Peyer's patch (tissue), 4 donors: ENCODE measurements around the gene OMP. TPM values are rescaled to one million over a fixed set of nuclear protein-coding genes. Genes with fewer than 3 reads are reported as not detected.

ENCODE experiments used
- DNase-seq, 3 donors: peaks; one replicate each; pipeline ENCODE4 v3.0.0-alpha.2; 2017 to 2019
- H3K27ac ChIP-seq, 4 donors: fragments of 200-600 bp; sonication (generic); one replicate each; pipeline ENCODE4 v1.5.1; 2016 to 2019
- H3K27me3 ChIP-seq, 2 donors: fragments of 200-600 bp; sonication (generic); one replicate each; pipeline ENCODE4 v1.5.1; 2019
- H3K36me3 ChIP-seq, 3 donors: fragments of 200-600 bp; sonication (generic); one replicate each; pipeline ENCODE4 v1.5.1; 2016 to 2019
- H3K4me1 ChIP-seq, 4 donors: fragments of 200-600 bp; sonication (generic); one replicate each; pipeline ENCODE4 v1.5.1; 2016 to 2019
- H3K4me3 ChIP-seq, 4 donors: fragments of 200-600 bp; sonication (generic); 1 replicate in 3 of 4; 2 replicates in 1 of 4; pipeline ENCODE4 v1.5.1; 2016 to 2019; ENCODE audit warnings: mild to moderate bottlenecking in 1 of 4
- H3K9me3 ChIP-seq, 4 donors: fragments of 200-600 bp; sonication (generic); one replicate each; pipeline ENCODE4 v1.5.1; 2016 to 2019; ENCODE audit warnings: mild to moderate bottlenecking in 1 of 4
- POLR2A ChIP-seq, 2 donors: fragments of 450-650 bp; IDR thresholded peaks; one replicate each; pipeline ENCODE4 v1.5.1; 2017; ENCODE audit warnings: antibody characterized with exemption in 2 of 2, mild to moderate bottlenecking in 2 of 2, moderate library complexity in 2 of 2
- total RNA-seq, 4 donors: library from RNA; depleted of rRNA; stranded (reverse); fragments of >200 nt; gene quantifications; one replicate each; pipeline ENCODE4 v1.1.0, GENCODE V29; 2016
- TF ChIP-seq, protein P1 (sequence below), 6 experiments: fragments of 450-650 bp in 4 of 6; fragments of 200-600 bp in 2 of 6; sonication (generic) in 1 of 6; IDR thresholded peaks; one replicate each; pipeline ENCODE4 v1.5.1; 2017 to 2019; ENCODE audit warnings: antibody characterized with exemption in 6 of 6, mild to moderate bottlenecking in 3 of 6, moderate library complexity in 1 of 6

The OMP gene
- total RNA-seq, 4 donors from 2014 or later = 11.2 to 44.3 (median 21.3) TPM

DNA sequence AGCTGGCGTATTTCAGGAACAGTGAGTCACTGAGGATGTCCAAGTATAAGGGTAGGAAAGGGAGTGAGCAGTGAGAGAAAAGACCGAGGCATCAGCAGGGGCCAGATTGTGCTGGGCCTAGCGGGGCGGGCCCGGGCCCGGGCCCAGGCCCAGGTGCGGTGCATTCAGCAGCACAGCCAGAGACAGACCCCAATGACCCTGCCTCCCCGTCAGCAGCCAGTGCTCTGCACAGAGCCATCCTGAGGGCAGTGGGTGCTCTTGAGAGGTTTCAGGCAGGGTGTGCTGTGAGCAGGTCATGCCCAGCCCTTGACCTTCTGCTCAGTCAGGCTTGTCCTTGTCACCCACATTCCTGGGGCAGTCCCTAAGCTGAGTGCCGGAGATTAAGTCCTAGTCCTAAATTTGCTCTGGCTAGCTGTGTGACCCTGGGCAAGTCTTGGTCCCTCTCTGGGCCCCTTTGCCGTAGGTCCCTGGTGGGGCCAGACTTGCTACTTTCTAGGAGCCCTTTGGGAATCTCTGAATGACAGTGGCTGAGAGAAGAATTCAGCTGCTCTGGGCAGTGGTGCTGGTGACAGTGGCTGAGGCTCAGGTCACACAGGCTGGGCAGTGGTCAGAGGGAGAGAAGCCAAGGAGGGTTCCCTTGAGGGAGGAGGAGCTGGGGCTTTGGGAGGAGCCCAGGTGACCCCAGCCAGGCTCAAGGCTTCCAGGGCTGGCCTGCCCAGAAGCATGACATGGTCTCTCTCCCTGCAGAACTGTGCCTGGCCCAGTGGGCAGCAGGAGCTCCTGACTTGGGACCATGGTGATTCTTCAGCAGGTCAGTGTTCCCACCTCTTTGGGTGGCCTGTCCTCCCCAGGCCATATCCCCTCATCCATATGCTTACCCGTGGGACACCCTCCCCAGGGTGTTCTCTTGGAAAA lies 27.5 kb downstream of the OMP start:
- no peak overlapping the region for H3K27ac ChIP-seq
- no peaks in the 10 kb centered on the region for H3K9me3 ChIP-seq
- no peak for DNase-seq
- peaks cover 0 to 1% (median 0%) of the 10 kb centered on the region in 3 donors for H3K36me3 ChIP-seq
- no peaks in the 10 kb centered on the region for H3K27me3 ChIP-seq
- peaks cover 0 to 25% (median 7%) of the 10 kb centered on the region in 4 donors for H3K4me1 ChIP-seq
- TF ChIP-seq POLR2A (IDR thresholded peaks at IDR 0.05) = no peak
- TF ChIP-seq, protein P1, sequence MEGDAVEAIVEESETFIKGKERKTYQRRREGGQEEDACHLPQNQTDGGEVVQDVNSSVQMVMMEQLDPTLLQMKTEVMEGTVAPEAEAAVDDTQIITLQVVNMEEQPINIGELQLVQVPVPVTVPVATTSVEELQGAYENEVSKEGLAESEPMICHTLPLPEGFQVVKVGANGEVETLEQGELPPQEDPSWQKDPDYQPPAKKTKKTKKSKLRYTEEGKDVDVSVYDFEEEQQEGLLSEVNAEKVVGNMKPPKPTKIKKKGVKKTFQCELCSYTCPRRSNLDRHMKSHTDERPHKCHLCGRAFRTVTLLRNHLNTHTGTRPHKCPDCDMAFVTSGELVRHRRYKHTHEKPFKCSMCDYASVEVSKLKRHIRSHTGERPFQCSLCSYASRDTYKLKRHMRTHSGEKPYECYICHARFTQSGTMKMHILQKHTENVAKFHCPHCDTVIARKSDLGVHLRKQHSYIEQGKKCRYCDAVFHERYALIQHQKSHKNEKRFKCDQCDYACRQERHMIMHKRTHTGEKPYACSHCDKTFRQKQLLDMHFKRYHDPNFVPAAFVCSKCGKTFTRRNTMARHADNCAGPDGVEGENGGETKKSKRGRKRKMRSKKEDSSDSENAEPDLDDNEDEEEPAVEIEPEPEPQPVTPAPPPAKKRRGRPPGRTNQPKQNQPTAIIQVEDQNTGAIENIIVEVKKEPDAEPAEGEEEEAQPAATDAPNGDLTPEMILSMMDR (IDR thresholded peaks at IDR 0.05) = no peak
- no peak overlapping the region for H3K4me3 ChIP-seq

DNA sequence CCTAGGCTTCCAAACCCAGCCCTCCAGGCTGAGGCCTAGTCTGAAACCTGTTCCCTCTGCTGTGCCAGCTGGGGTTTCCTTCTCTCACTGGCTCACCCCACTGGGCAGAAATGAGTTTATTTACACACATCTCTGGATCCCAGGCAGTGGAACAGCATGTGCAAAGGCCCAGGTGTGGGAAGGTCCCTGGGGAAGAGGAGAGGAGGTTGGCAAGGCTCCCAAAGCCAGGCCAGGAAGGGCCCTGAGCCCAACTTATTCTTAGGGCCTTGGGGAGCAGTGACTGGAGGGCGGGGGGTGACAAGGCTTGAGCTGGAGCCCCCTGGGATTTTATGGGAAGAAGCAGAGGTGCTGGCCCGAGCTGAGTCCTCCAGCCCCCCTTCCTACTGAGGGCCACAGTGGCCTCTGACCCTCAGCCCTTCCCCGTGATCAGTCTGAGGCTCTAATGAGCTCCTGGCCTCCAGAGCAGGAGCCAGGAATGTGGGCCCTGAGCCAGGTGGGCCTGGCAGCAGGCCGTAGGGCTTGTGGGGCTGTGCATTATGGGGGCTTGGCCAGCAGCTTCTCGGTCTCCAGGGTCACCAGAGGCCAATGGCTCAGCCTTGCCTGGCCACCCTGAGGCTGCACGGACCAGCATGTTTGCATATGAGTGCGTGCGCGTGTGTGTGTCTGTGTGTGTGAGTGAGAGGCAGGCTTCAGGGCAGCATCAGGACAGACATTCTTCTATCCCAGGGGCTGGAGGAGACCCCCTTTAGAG lies 28.3 kb downstream of the OMP start:
- Histone ChIP-seq H3K27ac (no peak overlapping the region), H3K4me1 (peaks cover 0 to 25% (median 7%) of the 10 kb centered on the region in 4 donors), H3K27me3 (no peaks in the 10 kb centered on the region), H3K36me3 (no peaks in the 10 kb centered on the region), H3K4me3 (no peak overlapping the region), H3K9me3 (no peaks in the 10 kb centered on the region)
- TF ChIP-seq POLR2A (IDR thresholded peaks at IDR 0.05) = no peak
- TF ChIP-seq, protein P1 (IDR thresholded peaks at IDR 0.05) = no peak
- no peak for DNase-seq

DNA sequence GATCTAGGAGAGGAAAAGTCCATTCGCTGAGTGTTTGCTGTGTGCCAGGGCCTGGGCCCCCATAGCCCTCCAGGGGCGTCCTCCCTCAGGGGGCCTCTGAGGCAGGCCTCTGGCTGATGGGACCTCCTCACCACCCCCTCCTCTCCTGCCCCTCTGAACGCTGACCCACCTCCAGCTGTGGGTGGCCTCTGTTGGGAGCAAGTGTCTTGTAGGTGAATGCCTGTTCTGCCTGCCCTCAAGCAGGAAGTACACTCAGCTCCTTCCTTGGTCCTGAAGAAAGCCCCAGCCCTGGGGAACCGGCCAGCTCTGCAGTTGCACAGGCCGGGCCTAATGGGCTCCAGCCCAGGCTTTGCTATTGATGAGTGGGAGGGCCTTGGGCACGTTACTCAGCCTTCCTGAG lies 28.9 kb downstream of the OMP start:
- Histone ChIP-seq H3K36me3 (no peaks in the 10 kb centered on the region), H3K4me3 (no peak overlapping the region), H3K4me1 (peaks cover 0 to 25% (median 7%) of the 10 kb centered on the region in 4 donors), H3K27me3 (no peaks in the 10 kb centered on the region), H3K9me3 (no peaks in the 10 kb centered on the region), H3K27ac (no peak overlapping the region)
- no peak for DNase-seq
- no peak for TF ChIP-seq POLR2A (IDR thresholded peaks at IDR 0.05)
- TF ChIP-seq, protein P1 (IDR thresholded peaks at IDR 0.05) = no peak

DNA sequence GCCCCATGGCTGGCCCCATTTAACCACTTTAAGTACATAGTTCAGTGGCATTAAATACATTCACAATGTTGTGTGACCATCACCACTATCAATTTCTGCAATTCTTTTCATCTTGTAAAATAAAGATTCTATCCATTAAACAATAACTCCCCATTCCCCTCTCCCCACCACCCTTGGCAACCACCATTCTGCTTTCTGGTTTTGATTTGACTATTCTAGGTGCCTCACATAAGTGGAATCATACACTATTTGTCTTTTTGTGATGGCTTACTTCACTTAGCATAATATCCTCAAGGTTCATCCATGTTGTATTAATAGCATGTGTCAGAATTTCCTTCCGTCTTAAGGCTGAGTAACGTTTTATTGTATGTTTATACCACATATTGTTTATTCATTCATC lies 32.4 kb downstream of the OMP start:
- TF ChIP-seq, protein P1 (IDR thresholded peaks at IDR 0.05) = no peak
- TF ChIP-seq POLR2A (IDR thresholded peaks at IDR 0.05) = no peak
- no peaks in the 10 kb centered on the region for H3K36me3 ChIP-seq
- H3K4me1 ChIP-seq = peaks cover 0 to 7% (median 0%) of the 10 kb centered on the region in 4 donors

DNA sequence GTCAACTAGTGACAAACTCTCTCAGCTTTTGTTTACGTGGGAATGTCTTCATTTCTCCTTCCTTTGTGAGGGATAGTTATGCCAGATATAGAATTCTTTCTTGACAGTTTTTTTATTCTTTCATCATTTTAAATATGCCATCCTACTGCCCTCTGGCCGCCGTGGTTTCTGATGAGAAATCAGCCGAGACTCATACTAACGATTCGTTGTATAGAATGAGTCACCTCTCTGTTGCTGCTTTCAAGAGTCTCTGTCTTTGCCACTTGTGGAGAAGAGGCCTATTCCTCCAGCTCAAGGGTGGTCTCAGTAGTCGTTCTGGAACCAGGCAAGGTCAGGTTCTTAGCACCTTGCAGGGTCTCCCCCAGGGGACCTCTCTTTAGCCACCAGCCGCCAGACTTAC lies 33.4 kb downstream of the OMP start:
- no peak for DNase-seq
- Histone ChIP-seq H3K4me3 (no peak overlapping the region), H3K9me3 (no peaks in the 10 kb centered on the region), H3K27me3 (no peaks in the 10 kb centered on the region), H3K36me3 (no peaks in the 10 kb centered on the region), H3K27ac (no peak overlapping the region), H3K4me1 (peaks cover 0 to 2% (median 0%) of the 10 kb centered on the region in 4 donors)
- TF ChIP-seq, protein P1 (IDR thresholded peaks at IDR 0.05) = no peak
- no peak for TF ChIP-seq POLR2A (IDR thresholded peaks at IDR 0.05)

More for the DNA sequence above, 32.4 kb downstream of the OMP start:
- Histone ChIP-seq H3K4me3 (no peak overlapping the region), H3K27ac (no peak overlapping the region), H3K27me3 (no peaks in the 10 kb centered on the region), H3K9me3 (no peaks in the 10 kb centered on the region)
- no peak for DNase-seq
